GM12878 (cell line): Measurements from ENCODE around the gene AP3B1. TPM values are rescaled to one million over a fixed set of nuclear protein-coding genes. Genes with fewer than 3 reads are reported as not detected.

ENCODE experiments used
- ATAC-seq: fragments of 200-7000 bp; cut with Tn5 transposase; 3 replicates; pipeline ENCODE4 v1.9.1; 2020; ENCODE audit warnings: mild to moderate bottlenecking, moderate library complexity
- BruUV-seq: library from RNA; stranded (reverse); fragments of 400-500 nt; replicated peaks from 2 replicates; lab custom pipeline; 2021; lab: Mats Ljungman, UMichigan
- CTCF ChIA-PET: fragments of 300-600 bp; sonication (Branson Sonifier 250); formaldehyde crosslinking; extraction: SDS; loops from one replicate; lab custom pipeline; 2021; ENCODE audit warnings: inconsistent platforms; lab: Yijun Ruan, JAX
- POLR2A ChIA-PET: fragments of 350-600 bp; formaldehyde crosslinking; extraction: SDS; loops from one replicate; lab custom pipeline; 2021; ENCODE audit warnings: inconsistent platforms; lab: Charles Lee
- RAD21 ChIA-PET: fragments of 300-600 bp; sonication (Branson Sonifier 250); formaldehyde crosslinking; loops from one replicate; lab custom pipeline; 2023; ENCODE audit warnings: antibody characterized with exemption; ENCODE audit not compliant: unreplicated experiment; lab: Charles Lee
- SMC1A ChIA-PET: fragments of 300-600 bp; sonication (Branson Sonifier 250); formaldehyde crosslinking; loops from one replicate; lab custom pipeline; 2023; ENCODE audit not compliant: unreplicated experiment, uncharacterized antibody; lab: Charles Lee
- DNase-seq: peaks from one replicate; pipeline ENCODE4 v3.0.0-alpha.2; 2011; ENCODE audit warnings: low read depth, low spot score
- FAIRE-seq: peaks from 3 replicates; lab custom pipeline; 2011; peaks lifted over from hg19 to GRCh38; lab: Jason Lieb, UNC
- H2AFZ ChIP-seq: 2 replicates; pipeline ENCODE4 v1.6.0; 2011; ENCODE audit warnings: low read depth, low read length, control low read depth; ENCODE audit not compliant: control insufficient read depth
- H3K27ac ChIP-seq: 2 replicates; pipeline ENCODE4 v1.5.1; 2011; ENCODE audit warnings: control low read depth; ENCODE audit not compliant: control insufficient read depth, insufficient read depth
- H3K27me3 ChIP-seq, 2 experiments: replicated peaks in 1 of 2; 2 replicates each; pipeline versions ENCODE4 v1.6.0 to v1.6.1; 2011; ENCODE audit warnings: low read length in 1 of 2; ENCODE audit not compliant: control insufficient read depth in 2 of 2, insufficient read depth in 2 of 2
- H3K36me3 ChIP-seq, 2 experiments: 2 replicates each; pipeline ENCODE4 v1.5.1; 2011; ENCODE audit warnings: low read length in 1 of 2; ENCODE audit not compliant: control insufficient read depth in 2 of 2, insufficient read depth in 2 of 2
- H3K4me1 ChIP-seq: 2 replicates; pipeline ENCODE4 v1.6.1; 2011; ENCODE audit warnings: mild to moderate bottlenecking, low read length, moderate library complexity, mixed read lengths; ENCODE audit not compliant: control insufficient read depth, insufficient read depth
- H3K4me2 ChIP-seq: 2 replicates; pipeline ENCODE4 v1.6.0; 2011; ENCODE audit warnings: control low read depth; ENCODE audit not compliant: control insufficient read depth, insufficient read depth
- H3K4me3 ChIP-seq: fragments of 200-600 bp; sonication (generic); 2 replicates; pipeline ENCODE4 v1.5.1; 2016
- H3K79me2 ChIP-seq: 2 replicates; pipeline ENCODE4 v1.6.0; 2011; ENCODE audit warnings: low read length; ENCODE audit not compliant: control insufficient read depth, insufficient read depth
- H3K9ac ChIP-seq: 2 replicates; pipeline ENCODE4 v1.8.0; 2011; ENCODE audit warnings: low read length, control low read depth, mixed read lengths; ENCODE audit not compliant: control insufficient read depth, insufficient read depth
- H3K9me3 ChIP-seq: replicated peaks from 3 replicates; pipeline ENCODE4 v1.5.1; 2011; ENCODE audit warnings: mild to moderate bottlenecking, low read length; ENCODE audit not compliant: control insufficient read depth, insufficient read depth
- H4K20me1 ChIP-seq: 2 replicates; pipeline ENCODE4 v1.6.0; 2011; ENCODE audit not compliant: control insufficient read depth, insufficient read depth
- CBFB ChIP-seq: IDR thresholded peaks from 2 replicates; pipeline ENCODE4 v1.6.1; 2016; ENCODE audit warnings: antibody characterized with exemption, low read depth
- CBX5 ChIP-seq: sonication (generic); IDR thresholded peaks from 2 replicates; pipeline ENCODE4 v1.6.1; 2016; ENCODE audit warnings: low read depth, moderate library complexity, mild to moderate bottlenecking, inconsistent platforms
- E2F8 ChIP-seq: fragments of 450-650 bp; IDR thresholded peaks from 2 replicates; pipeline ENCODE4 v1.6.1; 2018; ENCODE audit warnings: mild to moderate bottlenecking, low read depth, moderate library complexity; ENCODE audit not compliant: partially characterized antibody
- ESRRA ChIP-seq: IDR thresholded peaks from 2 replicates; pipeline ENCODE4 v1.6.1; 2012; ENCODE audit warnings: mild to moderate bottlenecking, low read length, improper control_type of control experiment
- HDAC6 ChIP-seq: fragments of 200-600 bp; sonication (generic); IDR thresholded peaks from one replicate; pipeline ENCODE4 v1.8.0; 2017; ENCODE audit warnings: antibody characterized with exemption; ENCODE audit not compliant: unreplicated experiment
- JUNB ChIP-seq: IDR thresholded peaks from 2 replicates; pipeline ENCODE4 v1.6.1; 2016; ENCODE audit warnings: antibody characterized with exemption, mild to moderate bottlenecking
- MEF2B ChIP-seq: fragments of 450-650 bp; IDR thresholded peaks from 2 replicates; pipeline ENCODE4 v1.6.1; 2018; ENCODE audit warnings: mild to moderate bottlenecking, moderate library complexity; ENCODE audit not compliant: partially characterized antibody, poor library complexity, severe bottlenecking
- MTA2 ChIP-seq: fragments of 450-650 bp; IDR thresholded peaks from 2 replicates; pipeline ENCODE4 v1.6.1; 2016; ENCODE audit warnings: low read depth, mild to moderate bottlenecking, moderate library complexity
- NBN ChIP-seq: fragments of 450-650 bp; IDR thresholded peaks from 2 replicates; pipeline ENCODE4 v1.6.1; 2016
- NFYA ChIP-seq: IDR thresholded peaks from 2 replicates; pipeline ENCODE4 v1.6.1; 2011; ENCODE audit warnings: low read depth, mild to moderate bottlenecking, low read length, improper control_type of control experiment, borderline replicate concordance
- NR2F1 ChIP-seq: fragments of 450-650 bp; conservative IDR thresholded peaks from 2 replicates; pipeline ENCODE4 v1.6.1; 2017; ENCODE audit warnings: mild to moderate bottlenecking
- SMAD5 ChIP-seq: IDR thresholded peaks from 2 replicates; pipeline ENCODE4 v1.6.1; 2016; ENCODE audit warnings: antibody characterized with exemption, low read depth
- SMARCA5 ChIP-seq: fragments of 450-650 bp; IDR thresholded peaks from 2 replicates; pipeline ENCODE4 v1.6.1; 2017; ENCODE audit warnings: mild to moderate bottlenecking
- SPI1 ChIP-seq: IDR thresholded peaks from 2 replicates; pipeline ENCODE4 v1.6.1; 2011; ENCODE audit warnings: low read depth, mild to moderate bottlenecking, low read length, moderate library complexity, borderline replicate concordance; ENCODE audit not compliant: insufficient read depth
- SREBF1 ChIP-seq: IDR thresholded peaks from 2 replicates; pipeline ENCODE4 v1.6.1; 2012; ENCODE audit warnings: mild to moderate bottlenecking, low read length
- WGBS: methylation state at CpG from one replicate; pipeline ENCODE4 v1.1.6; 2016; ENCODE audit warnings: low lambda C conversion rate; ENCODE audit not compliant: insufficient replicate concordance, insufficient coverage; ENCODE audit errors: missing lambda C conversion rate; 5-methylcytosine and 5-hydroxymethylcytosine counted together
- in situ Hi-C: fragments of 300-500 bp; cut with MboI; formaldehyde crosslinking; loops from 9 replicates; pipeline ENCODE4 v1.14.3; 2018; ENCODE audit warnings: mixed read lengths
- intact Hi-C: fragments of 100-400 bp; cut with micrococcal nuclease; formaldehyde crosslinking; loops from one replicate; pipeline ENCODE4 v1.14.2; 2022; ENCODE audit not compliant: unreplicated experiment
- polyA plus RNA-seq, 11 experiments: library from polyadenylated mRNA; depleted of rRNA in 4 of 11; unstranded in 6 of 11; stranded (reverse) in 5 of 11; fragments of >200 nt; fragmentation: Nextera tagmentation in 4 of 11; fragmentation: Illumina TruSeq in 1 of 11; extraction: Ambion mirVana in 4 of 11; extraction: Trizol in 1 of 11; gene quantifications; 1 replicate in 1 of 11; 2 replicates in 10 of 11; pipeline versions ENCODE4 v1.2.1 to v1.2.3, GENCODE V29; 2011 to 2016; ENCODE audit warnings: inconsistent platforms in 2 of 11, missing spikeins in 2 of 11, low read depth in 1 of 11
- total RNA-seq, 4 experiments: library from RNA; depleted of rRNA in 3 of 4; stranded (reverse); fragments of >200 nt in 3 of 4; fragmentation: Illumina TruSeq in 1 of 4; extraction: Trizol in 1 of 4; gene quantifications; 2 replicates each; pipeline versions ENCODE4 v1.2.1 to v1.2.3, GENCODE V29; 2013 to 2021
- TF ChIP-seq, protein P1 (sequence below): IDR thresholded peaks from 2 replicates; pipeline ENCODE4 v1.6.1; 2012; ENCODE audit warnings: low read depth, low read length, improper control_type of control experiment
- TF ChIP-seq, protein P2 (sequence below): fragments of 450-650 bp; formaldehyde crosslinking; IDR thresholded peaks from 2 replicates; pipeline ENCODE4 v1.4.0; 2020; ENCODE audit warnings: mild to moderate bottlenecking, moderate library complexity
- TF ChIP-seq, protein P3 (sequence below): IDR thresholded peaks from 2 replicates; pipeline ENCODE4 v1.6.1; 2011; ENCODE audit warnings: borderline replicate concordance, low read depth, mild to moderate bottlenecking, moderate library complexity, mixed read lengths, low read length; ENCODE audit not compliant: insufficient read depth; ENCODE audit errors: extremely low read length

Gene AP3B1
- total and polyA plus RNA-seq, 10 of the 15 experiments (the other 5 are each of a cell fraction or from before 2014, with no cell fraction given): 30.9 to 70.8 (median 46.0) TPM

- no peak for ATAC-seq
- no peak for FAIRE-seq
- Histone ChIP-seq H3K4me1 (no peaks in the 10 kb centered on the region), H4K20me1 (no peaks in the 10 kb centered on the region), H3K27ac (no peak overlapping the region), H3K9ac (no peak overlapping the region), H3K4me3 (no peak overlapping the region)
- WGBS: 100% methylated on average over 1 of the region's 1 CpG
- BruUV-seq: no TSS peak
- POLR2A ChIA-PET: no interaction called here
- TF ChIP-seq SMARCA5 (no peak), NR2F1 (no peak), JUNB (no peak), CBX5 (no peak), NBN (no peak), E2F8 (no peak), SPI1 (no peak), SREBF1 (no peak), NFYA (no peak), MEF2B (no peak), MTA2 (no peak), HDAC6 (no peak), CBFB (no peak), ESRRA (no peak), SMAD5 (no peak)
- TF ChIP-seq, protein P1, sequence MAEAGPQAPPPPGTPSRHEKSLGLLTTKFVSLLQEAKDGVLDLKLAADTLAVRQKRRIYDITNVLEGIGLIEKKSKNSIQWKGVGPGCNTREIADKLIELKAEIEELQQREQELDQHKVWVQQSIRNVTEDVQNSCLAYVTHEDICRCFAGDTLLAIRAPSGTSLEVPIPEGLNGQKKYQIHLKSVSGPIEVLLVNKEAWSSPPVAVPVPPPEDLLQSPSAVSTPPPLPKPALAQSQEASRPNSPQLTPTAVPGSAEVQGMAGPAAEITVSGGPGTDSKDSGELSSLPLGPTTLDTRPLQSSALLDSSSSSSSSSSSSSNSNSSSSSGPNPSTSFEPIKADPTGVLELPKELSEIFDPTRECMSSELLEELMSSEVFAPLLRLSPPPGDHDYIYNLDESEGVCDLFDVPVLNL: no peak
- TF ChIP-seq, protein P2, sequence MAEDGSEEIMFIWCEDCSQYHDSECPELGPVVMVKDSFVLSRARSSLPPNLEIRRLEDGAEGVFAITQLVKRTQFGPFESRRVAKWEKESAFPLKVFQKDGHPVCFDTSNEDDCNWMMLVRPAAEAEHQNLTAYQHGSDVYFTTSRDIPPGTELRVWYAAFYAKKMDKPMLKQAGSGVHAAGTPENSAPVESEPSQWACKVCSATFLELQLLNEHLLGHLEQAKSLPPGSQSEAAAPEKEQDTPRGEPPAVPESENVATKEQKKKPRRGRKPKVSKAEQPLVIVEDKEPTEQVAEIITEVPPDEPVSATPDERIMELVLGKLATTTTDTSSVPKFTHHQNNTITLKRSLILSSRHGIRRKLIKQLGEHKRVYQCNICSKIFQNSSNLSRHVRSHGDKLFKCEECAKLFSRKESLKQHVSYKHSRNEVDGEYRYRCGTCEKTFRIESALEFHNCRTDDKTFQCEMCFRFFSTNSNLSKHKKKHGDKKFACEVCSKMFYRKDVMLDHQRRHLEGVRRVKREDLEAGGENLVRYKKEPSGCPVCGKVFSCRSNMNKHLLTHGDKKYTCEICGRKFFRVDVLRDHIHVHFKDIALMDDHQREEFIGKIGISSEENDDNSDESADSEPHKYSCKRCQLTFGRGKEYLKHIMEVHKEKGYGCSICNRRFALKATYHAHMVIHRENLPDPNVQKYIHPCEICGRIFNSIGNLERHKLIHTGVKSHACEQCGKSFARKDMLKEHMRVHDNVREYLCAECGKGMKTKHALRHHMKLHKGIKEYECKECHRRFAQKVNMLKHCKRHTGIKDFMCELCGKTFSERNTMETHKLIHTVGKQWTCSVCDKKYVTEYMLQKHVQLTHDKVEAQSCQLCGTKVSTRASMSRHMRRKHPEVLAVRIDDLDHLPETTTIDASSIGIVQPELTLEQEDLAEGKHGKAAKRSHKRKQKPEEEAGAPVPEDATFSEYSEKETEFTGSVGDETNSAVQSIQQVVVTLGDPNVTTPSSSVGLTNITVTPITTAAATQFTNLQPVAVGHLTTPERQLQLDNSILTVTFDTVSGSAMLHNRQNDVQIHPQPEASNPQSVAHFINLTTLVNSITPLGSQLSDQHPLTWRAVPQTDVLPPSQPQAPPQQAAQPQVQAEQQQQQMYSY (CRISPR knock-in tag): no peak
- TF ChIP-seq, protein P3, sequence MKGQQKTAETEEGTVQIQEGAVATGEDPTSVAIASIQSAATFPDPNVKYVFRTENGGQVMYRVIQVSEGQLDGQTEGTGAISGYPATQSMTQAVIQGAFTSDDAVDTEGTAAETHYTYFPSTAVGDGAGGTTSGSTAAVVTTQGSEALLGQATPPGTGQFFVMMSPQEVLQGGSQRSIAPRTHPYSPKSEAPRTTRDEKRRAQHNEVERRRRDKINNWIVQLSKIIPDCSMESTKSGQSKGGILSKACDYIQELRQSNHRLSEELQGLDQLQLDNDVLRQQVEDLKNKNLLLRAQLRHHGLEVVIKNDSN: no peak
- TF ChIP-seq, all 136 proteins: peak for 0
- in situ Hi-C loops: no loop called here
- Histone ChIP-seq H3K79me2 (no peaks in the 10 kb centered on the region), H3K27me3 (no peaks in the 10 kb centered on the region), H3K4me2 (no peak overlapping the region), H3K9me3 (no peaks in the 10 kb centered on the region), H3K36me3 (no peaks in the 10 kb centered on the region; a peak in 2 of 4 replicates), H2AFZ (no peak overlapping the region)
- ChIA-PET CTCF (interaction anchor here (0.6 to 1.5 kb wide), 3 partner anchors 11 to 428 kb away, joined by 3 to 5 read pairs (median 5); no protein-coding TSS in a partner anchor), SMC1A (interaction anchor here (1.9 to 2.4 kb wide), 2 partner anchors 9 to 20 kb away, joined by 7 to 10 read pairs; no protein-coding TSS in a partner anchor), RAD21 (no interaction called here)
- DNase-seq: no peak
- intact Hi-C loops: no loop called here
Observed at GRCh38 chr5:78234804-78235203, 59.7 kb downstream of the AP3B1 start.
